A549 (cell line): ENCODE data around the gene TAX1BP1.

Source experiments
- CTCF ChIP-seq: fragments of >200 bp; sonication (Bioruptor Twin); formaldehyde crosslinking; IDR thresholded peaks from 3 replicates; pipeline ENCODE4 v1.5.1; 2016
- EP300 ChIP-seq, 2 experiments: fragments of >200 bp; sonication (Bioruptor Twin); formaldehyde crosslinking; IDR thresholded peaks; 2 replicates in 1 of 2; 3 replicates in 1 of 2; pipeline ENCODE4 v1.6.1; 2016 to 2017
- FOSL2 ChIP-seq, 2 experiments: fragments of 450-650 bp in 1 of 2; fragments of >200 bp in 1 of 2; sonication (Bioruptor Twin) in 1 of 2; formaldehyde crosslinking; IDR thresholded peaks; 2 replicates each; pipeline versions ENCODE4 v1.5.0 to v1.6.1; 2016 to 2020; ENCODE audit warnings: mild to moderate bottlenecking in 1 of 2, moderate library complexity in 1 of 2
- GATA3 ChIP-seq: IDR thresholded peaks from 2 replicates; pipeline ENCODE4 v1.6.1; 2012; ENCODE audit warnings: borderline replicate concordance
- HOXB13 ChIP-seq: fragments of 250-450 bp; sonication (Bioruptor Pico); IDR thresholded peaks from 2 replicates; pipeline ENCODE4 v1.5.0; 2020; ENCODE audit warnings: low read depth, mild to moderate bottlenecking, moderate library complexity
- MAX ChIP-seq: IDR thresholded peaks from 2 replicates; pipeline ENCODE4 v1.6.1; 2012
- POLR2A ChIP-seq: IDR thresholded peaks from 2 replicates; pipeline ENCODE4 v1.6.1; 2012; ENCODE audit warnings: mild to moderate bottlenecking, low read length
- POLR2AphosphoS2 ChIP-seq: conservative IDR thresholded peaks from 2 replicates; pipeline ENCODE4 v1.6.1; 2012; ENCODE audit warnings: low read length, improper control_type of control experiment, inconsistent platforms
- RCOR1 ChIP-seq: fragments of 150-350 bp; IDR thresholded peaks from 2 replicates; pipeline ENCODE4 v1.6.1; 2014; ENCODE audit warnings: antibody characterized with exemption, low read length, low read depth
- TP53 ChIP-seq: fragments of 250-450 bp; sonication (Bioruptor Pico); IDR thresholded peaks from 2 replicates; pipeline ENCODE4 v1.5.0; 2021; ENCODE audit warnings: mild to moderate bottlenecking, moderate library complexity
- USF2 ChIP-seq: fragments of 450-650 bp; IDR thresholded peaks from 2 replicates; pipeline ENCODE4 v1.6.1; 2014; ENCODE audit warnings: antibody characterized with exemption
- ZC3H11A ChIP-seq: fragments of 450-650 bp; IDR thresholded peaks from 2 replicates; pipeline ENCODE4 v1.6.1; 2014; ENCODE audit warnings: antibody characterized with exemption, mild to moderate bottlenecking

- TF ChIP-seq MAX = peak; percentile 33; the same call in 1 of the 2 replicates
- TF ChIP-seq CTCF = no peak
- peak; percentile 83 for TF ChIP-seq POLR2A
- no peak for TF ChIP-seq POLR2AphosphoS2
- TF ChIP-seq EP300 (IDR thresholded peaks at IDR 0.05) = no peak
- no peak for TF ChIP-seq FOSL2 (IDR thresholded peaks at IDR 0.05)
- no peak for TF ChIP-seq FOSL2 (CRISPR knock-in tag; IDR thresholded peaks at IDR 0.05)
- peak; percentile 37; the same call in 1 of the 2 replicates for TF ChIP-seq TP53 (CRISPR knock-in tag)
- no peak for TF ChIP-seq GATA3
- no peak for TF ChIP-seq ZC3H11A
- no peak for TF ChIP-seq USF2
- TF ChIP-seq RCOR1 = no peak
- TF ChIP-seq HOXB13 (CRISPR knock-in tag) = no peak
Measured at GRCh38 chr7:27739909-27740448, at the start of gene TAX1BP1.
